NT2/D1 (cell line): ENCODE data around the gene DOK1.

Experiments used
- DNase-seq: peaks from one replicate; pipeline ENCODE4 v3.0.0-alpha.2; 2011; ENCODE audit warnings: low read depth, low spot score
- H3K27me3 ChIP-seq: 2 replicates; pipeline ENCODE4 v1.6.0; 2011; ENCODE audit warnings: mild to moderate bottlenecking; ENCODE audit not compliant: insufficient read length, insufficient read depth
- H3K36me3 ChIP-seq: 2 replicates; pipeline ENCODE4 v1.6.1; 2011; ENCODE audit warnings: mild to moderate bottlenecking, low read length, mixed read lengths; ENCODE audit not compliant: insufficient read depth, insufficient read length
- H3K4me1 ChIP-seq: 2 replicates; pipeline ENCODE4 v1.5.1; 2011; ENCODE audit not compliant: insufficient read depth, insufficient read length
- H3K4me3 ChIP-seq: 2 replicates; pipeline ENCODE4 v1.5.1; 2011; ENCODE audit warnings: low read depth; ENCODE audit not compliant: insufficient read length
- H3K9ac ChIP-seq: 2 replicates; pipeline ENCODE4 v1.6.0; 2011; ENCODE audit warnings: low read depth; ENCODE audit not compliant: insufficient read length
- H3K9me3 ChIP-seq: 2 replicates; pipeline ENCODE4 v1.5.1; 2011; ENCODE audit warnings: mild to moderate bottlenecking, low read length; ENCODE audit not compliant: insufficient read depth
- SUZ12 ChIP-seq: IDR thresholded peaks from 2 replicates; pipeline ENCODE4 v1.6.1; 2011; ENCODE audit not compliant: insufficient read length, insufficient read depth; ENCODE audit errors: extremely low read depth
- YY1 ChIP-seq: IDR thresholded peaks from 2 replicates; pipeline ENCODE4 v1.6.1; 2011; ENCODE audit not compliant: insufficient read length, insufficient read depth
- ZNF274 ChIP-seq: IDR thresholded peaks from 2 replicates; pipeline ENCODE4 v1.6.1; 2011; ENCODE audit warnings: mild to moderate bottlenecking, low read depth, low read length

Gene DOK1

GRCh38 chr2:74569686-74570085 lies 15.2 kb downstream of the DOK1 start:
- DNase-seq: no peak

DNA sequence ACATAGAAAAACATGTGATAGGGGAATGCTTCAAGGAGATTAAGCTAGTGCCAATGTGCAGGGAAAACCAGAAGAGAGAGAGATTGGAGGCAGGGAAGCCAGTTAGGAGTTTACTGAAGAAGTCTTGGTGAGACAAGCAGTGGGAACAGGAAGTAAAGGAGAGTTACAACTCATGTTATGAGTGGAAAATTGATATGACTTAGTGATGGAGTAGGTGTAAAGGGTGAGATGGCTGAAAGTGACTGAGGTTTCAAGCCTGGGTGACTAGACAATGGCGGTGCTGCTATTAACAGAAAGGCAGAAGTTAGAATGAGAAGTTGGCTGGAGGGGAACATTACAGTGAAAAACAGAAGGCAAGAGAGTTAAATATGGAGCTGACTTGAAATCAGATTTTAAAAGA lies 16.5 kb downstream of the DOK1 start:
- TF ChIP-seq YY1: no peak
- no peak for TF ChIP-seq SUZ12
- TF ChIP-seq ZNF274: no peak
- Histone ChIP-seq H3K9me3 (no peaks in the 10 kb centered on the region), H3K36me3 (peaks cover 4% of the 10 kb centered on the region), H3K9ac (no peak overlapping the region), H3K27me3 (no peaks in the 10 kb centered on the region), H3K4me3 (no peak overlapping the region), H3K4me1 (no peaks in the 10 kb centered on the region)
- DNase-seq: no peak

More at GRCh38 chr2:74569686-74570085, 15.2 kb downstream of the DOK1 start:
- Histone ChIP-seq H3K36me3 (peaks cover 4% of the 10 kb centered on the region), H3K4me1 (no peaks in the 10 kb centered on the region), H3K9ac (no peak overlapping the region), H3K27me3 (no peaks in the 10 kb centered on the region), H3K9me3 (no peaks in the 10 kb centered on the region), H3K4me3 (no peak overlapping the region)
- no peak for TF ChIP-seq SUZ12
- no peak for TF ChIP-seq YY1
- no peak for TF ChIP-seq ZNF274

- DNase-seq: no peak
- Histone ChIP-seq H3K27me3 (no peaks in the 10 kb centered on the region), H3K36me3 (peaks cover 4% of the 10 kb centered on the region), H3K9me3 (no peaks in the 10 kb centered on the region), H3K4me1 (no peaks in the 10 kb centered on the region), H3K4me3 (no peak overlapping the region), H3K9ac (no peak overlapping the region)
- TF ChIP-seq YY1 (no peak), ZNF274 (no peak), SUZ12 (no peak)
Measured at GRCh38 chr2:74572178-74572925, 17.8 kb downstream of the DOK1 start.

GRCh38 chr2:74573747-74574562 lies 19.4 kb downstream of the DOK1 start:
- no peaks in the 10 kb centered on the region for H3K4me1 ChIP-seq
- no peak overlapping the region for H3K9ac ChIP-seq
- no peak for TF ChIP-seq ZNF274
- no peak for TF ChIP-seq YY1
- no peak for TF ChIP-seq SUZ12
- no peaks in the 10 kb centered on the region for H3K9me3 ChIP-seq
- no peak for DNase-seq
- no peak overlapping the region for H3K4me3 ChIP-seq
- H3K27me3 ChIP-seq: no peaks in the 10 kb centered on the region
- no peaks in the 10 kb centered on the region for H3K36me3 ChIP-seq

DNA sequence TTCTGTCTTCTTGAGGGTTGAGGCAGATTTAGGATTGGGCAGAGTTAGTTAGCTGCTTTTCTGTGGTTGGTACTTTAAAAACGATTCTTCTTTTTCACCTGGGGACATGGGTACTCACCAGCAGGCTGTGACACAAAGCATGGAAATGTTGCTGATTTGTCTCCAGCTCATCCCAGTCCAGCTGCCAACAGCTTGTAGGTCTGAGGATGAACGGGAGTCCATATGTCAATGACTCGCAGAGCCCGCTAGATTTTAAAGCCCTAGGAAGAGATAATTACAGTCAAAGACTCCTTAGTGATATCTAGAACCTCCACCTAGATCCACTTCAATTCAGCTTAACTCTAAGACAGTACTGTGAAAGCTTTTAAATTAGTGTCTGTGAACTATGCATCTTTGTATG lies 20.8 kb downstream of the DOK1 start:
- DNase-seq: no peak
- no peaks in the 10 kb centered on the region for H3K9me3 ChIP-seq
- no peak overlapping the region for H3K9ac ChIP-seq

GRCh38 chr2:74576211-74576862 lies 21.8 kb downstream of the DOK1 start:
- no peaks in the 10 kb centered on the region for H3K27me3 ChIP-seq
- no peak for DNase-seq
- H3K4me3 ChIP-seq: no peak overlapping the region
- H3K9me3 ChIP-seq: no peaks in the 10 kb centered on the region
- TF ChIP-seq YY1 (no peak), ZNF274 (no peak), SUZ12 (no peak)
- no peaks in the 10 kb centered on the region for H3K4me1 ChIP-seq
- H3K9ac ChIP-seq: no peak overlapping the region
- peaks cover 7% of the 10 kb centered on the region for H3K36me3 ChIP-seq

More for the DNA sequence above, 20.8 kb downstream of the DOK1 start:
- no peak overlapping the region for H3K4me3 ChIP-seq
- H3K36me3 ChIP-seq: no peaks in the 10 kb centered on the region
- no peaks in the 10 kb centered on the region for H3K27me3 ChIP-seq
- TF ChIP-seq SUZ12 (no peak), YY1 (no peak), ZNF274 (no peak)
- H3K4me1 ChIP-seq: no peaks in the 10 kb centered on the region

DNA sequence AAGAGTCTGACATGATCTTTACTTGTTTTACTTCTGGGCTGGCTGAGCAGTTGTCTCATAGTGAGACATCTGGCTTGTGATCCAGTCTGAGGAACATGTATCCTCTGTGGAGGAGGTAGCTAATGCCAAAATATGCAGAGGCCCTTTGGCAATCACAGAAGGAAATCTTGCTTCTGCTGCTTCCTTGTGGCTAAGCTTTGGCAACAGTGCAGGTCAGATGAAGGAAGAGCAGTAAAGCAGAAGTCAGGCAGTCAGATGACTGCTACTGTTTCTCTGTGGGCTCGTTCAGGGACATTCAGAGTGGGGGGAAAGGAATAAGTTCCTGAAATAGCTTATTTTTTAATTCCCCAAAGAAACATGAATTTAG lies 22.3 kb downstream of the DOK1 start:
- no peak overlapping the region for H3K9ac ChIP-seq
- no peak overlapping the region for H3K4me3 ChIP-seq
- TF ChIP-seq YY1 (no peak), SUZ12 (no peak), ZNF274 (no peak)
- peaks cover 9% of the 10 kb centered on the region for H3K36me3 ChIP-seq
- no peaks in the 10 kb centered on the region for H3K27me3 ChIP-seq
- H3K4me1 ChIP-seq: no peaks in the 10 kb centered on the region
- DNase-seq: no peak
- H3K9me3 ChIP-seq: no peaks in the 10 kb centered on the region

DNA sequence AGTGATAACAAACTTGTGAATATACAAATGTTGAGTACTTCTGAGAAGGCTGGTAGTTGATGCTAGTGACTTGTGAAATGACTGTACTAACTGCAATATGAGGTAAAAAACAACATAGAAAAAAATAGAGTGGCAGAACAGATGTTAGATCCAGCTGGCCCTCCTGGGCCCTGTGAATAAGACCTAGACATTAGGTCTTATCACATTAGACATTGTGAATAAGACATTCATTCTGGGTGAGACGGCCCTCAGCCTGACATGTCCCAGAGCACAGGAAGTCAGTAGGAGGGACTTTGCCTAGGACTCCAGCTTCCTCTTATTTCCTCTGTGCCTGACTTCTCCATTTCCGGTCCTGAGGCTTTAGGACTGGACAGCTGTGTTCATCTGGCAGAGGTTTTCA lies 22.9 kb downstream of the DOK1 start:
- Histone ChIP-seq H3K27me3 (no peaks in the 10 kb centered on the region), H3K9me3 (no peaks in the 10 kb centered on the region), H3K9ac (no peak overlapping the region), H3K4me1 (no peaks in the 10 kb centered on the region), H3K36me3 (peaks cover 9% of the 10 kb centered on the region), H3K4me3 (no peak overlapping the region)
- no peak for TF ChIP-seq ZNF274
- no peak for TF ChIP-seq SUZ12
- no peak for TF ChIP-seq YY1
- DNase-seq: no peak
